ENCODE results near the gene NTN3.
"Not testable (repeated sequence)": the region's sequence is repeated elsewhere in the genome, so short reads cannot be mapped to it uniquely, and the experiment has no call there.

NTN3 gene

GRCh38 chr16:2471016-2471652 lies at the start of gene NTN3:
Gene NTN3, plus strand, starts transcription at chr16:2471297. Its CDS starts 405 bp downstream, at chr16:2471702.
- DNase-seq = peak; percentile 49

GRCh38 chr16:2422123-2422867 lies 48.8 kb upstream of the NTN3 start:
- peak; percentile 23 for DNase-seq

- no peak for DNase-seq
Measured at GRCh38 chr16:2424061-2425007, 46.8 kb upstream of the NTN3 start.

DNA sequence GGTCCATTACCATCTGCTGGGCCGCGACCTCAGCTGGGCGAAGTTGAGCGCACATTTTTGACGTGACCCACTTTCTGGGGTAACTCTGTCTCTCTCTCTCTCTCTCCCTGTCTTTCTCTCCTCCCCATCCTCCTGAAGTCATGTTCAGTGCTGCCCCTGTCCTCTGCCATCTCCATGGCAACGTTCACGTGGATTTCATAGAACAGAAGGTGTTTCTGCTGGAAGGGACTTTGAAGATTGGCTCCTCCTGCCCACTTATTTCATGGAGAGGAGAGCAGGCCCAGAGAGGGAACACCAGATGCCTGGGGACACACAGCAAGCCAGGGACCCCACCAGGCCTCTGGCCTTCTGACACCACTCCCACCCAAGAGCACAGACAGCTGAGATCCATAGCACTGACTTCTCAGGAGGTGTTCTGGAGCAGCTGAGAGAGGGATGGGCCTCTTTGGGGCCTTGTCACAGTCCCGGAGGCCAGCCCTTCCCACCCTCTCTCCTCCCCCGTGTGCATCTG lies 46.0 kb upstream of the NTN3 start:
- no peak for DNase-seq

- no peak for DNase-seq
Measured at GRCh38 chr16:2425825-2426430, 45.2 kb upstream of the NTN3 start.

GRCh38 chr16:2426941-2427361 lies 44.1 kb upstream of the NTN3 start:
- no peak for DNase-seq

GRCh38 chr16:2427526-2427925 lies 43.6 kb upstream of the NTN3 start:
- no peak for DNase-seq

DNA sequence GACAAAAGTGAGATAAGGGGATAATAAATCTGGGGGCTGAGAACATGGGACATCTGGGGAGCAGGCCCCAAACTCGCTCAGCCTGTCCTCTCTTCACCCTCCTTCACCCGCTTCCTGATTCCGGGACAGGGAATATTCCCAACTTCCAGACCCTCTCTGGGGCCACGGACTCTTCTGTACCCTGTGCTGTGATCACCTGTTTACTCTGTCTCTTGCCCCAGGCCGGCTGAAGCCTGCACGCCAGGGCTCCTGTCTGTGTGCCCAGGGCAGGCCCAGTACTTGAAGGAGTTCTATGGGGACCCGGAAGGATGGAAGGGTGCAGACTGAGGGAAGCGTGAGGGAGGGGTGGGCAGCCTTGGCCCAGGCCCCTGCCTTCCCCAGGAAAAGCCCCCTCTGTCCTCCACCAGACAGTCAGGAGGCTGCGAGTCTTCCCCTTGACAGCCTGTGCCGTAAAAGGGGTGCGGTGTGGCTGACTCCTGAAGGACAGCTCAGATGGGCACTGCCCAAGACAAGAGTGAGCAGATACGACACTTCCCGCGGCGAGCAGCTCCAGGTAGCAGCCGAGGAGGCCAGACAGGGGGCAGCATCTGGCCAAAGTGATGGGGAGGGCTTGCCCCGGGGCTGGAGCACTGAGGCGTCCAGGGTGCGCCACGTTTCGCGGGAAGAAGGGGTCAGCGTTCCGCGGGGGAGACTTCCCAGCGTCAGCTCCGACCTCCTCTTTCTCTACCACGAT lies 42.9 kb upstream of the NTN3 start:
- peak; percentile 47 for DNase-seq

DNA sequence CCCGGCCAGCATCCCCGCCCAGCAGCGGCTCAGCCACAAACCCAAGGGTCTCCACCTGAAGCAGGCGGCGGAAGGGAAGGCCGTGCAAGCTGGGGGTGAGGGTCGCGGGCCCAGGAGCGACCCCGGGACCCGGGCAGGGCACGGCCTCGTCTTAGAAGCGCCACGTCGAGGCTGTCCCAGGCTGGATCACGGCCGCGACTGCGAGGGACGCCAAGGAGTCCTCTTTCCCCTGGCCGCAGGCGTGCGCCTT lies 42.4 kb upstream of the NTN3 start:
- DNase-seq = no peak

- DNase-seq = peak; percentile 98
Measured at GRCh38 chr16:2429034-2429770, 41.9 kb upstream of the NTN3 start, which contains the start of gene CCNF. Gene CCNF, plus strand, starts transcription at chr16:2429447. Its CDS starts 35 bp downstream, at chr16:2429482.

- DNase-seq = peak; percentile 77
Measured at GRCh38 chr16:2429771-2430663, 41.1 kb upstream of the NTN3 start.

DNA sequence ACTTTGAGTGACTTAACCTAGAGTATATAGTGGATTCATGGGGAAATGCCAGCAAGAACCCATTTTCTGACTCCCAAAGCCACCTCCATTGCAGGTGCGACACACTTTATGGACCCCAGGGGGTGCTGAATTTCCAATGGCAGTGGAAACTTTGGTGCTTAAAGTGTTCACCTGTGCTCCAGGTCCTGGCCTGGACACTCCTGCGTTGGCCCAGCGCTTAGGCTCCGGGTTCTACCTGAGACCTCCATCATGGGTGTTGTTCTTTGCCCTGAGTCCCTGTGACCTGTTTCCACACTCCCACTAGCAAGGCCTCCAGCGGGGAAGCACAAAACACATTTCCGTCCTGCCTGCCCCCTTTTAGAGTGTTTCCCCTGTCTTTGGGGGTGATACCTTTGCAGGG lies 38.8 kb upstream of the NTN3 start:
- no peak for DNase-seq

DNA sequence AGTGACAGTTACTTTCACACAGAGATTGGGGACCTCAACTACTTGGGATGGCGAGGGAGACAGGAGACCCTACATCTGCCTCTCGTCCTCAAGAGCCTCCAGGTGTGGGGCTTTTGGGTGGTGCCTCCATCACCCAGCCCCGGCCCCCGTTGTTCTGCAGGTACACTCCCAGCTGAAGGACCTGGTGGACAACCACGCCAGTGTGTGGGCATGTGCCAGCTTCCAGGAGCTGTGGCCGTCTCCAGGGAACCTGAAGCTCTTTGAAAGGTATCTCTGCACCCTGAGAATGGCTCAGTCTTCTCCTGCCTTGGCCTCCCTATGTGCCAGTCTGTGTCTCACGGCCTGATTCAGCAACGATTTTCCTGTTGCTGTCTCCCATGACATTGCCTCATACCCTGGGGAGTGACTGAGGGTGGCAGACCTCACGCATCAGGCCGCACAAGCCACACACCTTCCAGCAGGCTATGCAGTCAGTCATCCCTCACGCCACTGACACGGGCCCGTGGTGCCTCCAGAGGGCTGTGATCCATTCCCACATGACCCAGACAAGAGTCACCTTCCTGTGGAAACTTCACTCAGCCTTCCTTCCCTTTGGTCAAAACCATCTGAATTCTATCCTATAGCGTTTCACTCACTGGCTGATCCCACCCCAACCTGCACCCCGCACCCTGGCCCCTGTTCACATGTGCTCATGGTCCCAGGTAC lies 38.1 kb upstream of the NTN3 start:
- no peak for DNase-seq

DNA sequence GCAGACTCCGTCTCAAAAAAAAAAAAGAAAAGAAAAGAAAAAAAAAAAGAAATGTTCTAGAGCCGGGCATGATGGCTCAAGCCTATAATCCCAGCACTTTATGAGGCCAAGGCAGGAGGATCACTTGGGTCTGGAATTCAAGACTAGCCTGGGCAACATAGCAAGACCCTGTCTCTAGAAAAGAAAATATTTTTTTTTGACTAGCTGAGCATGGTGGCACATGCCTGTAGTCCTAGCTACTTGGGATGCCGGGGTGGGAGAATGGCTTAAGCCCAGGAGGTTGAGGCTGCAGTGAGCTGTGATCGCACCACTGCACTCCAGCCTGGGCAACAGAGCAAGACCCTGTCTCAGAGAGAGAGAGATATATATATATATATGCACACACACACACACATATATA lies 35.9 kb upstream of the NTN3 start:
- not testable (repeated sequence) for DNase-seq

GRCh38 chr16:2436110-2436509 lies 35.0 kb upstream of the NTN3 start:
- DNase-seq = no peak

DNA sequence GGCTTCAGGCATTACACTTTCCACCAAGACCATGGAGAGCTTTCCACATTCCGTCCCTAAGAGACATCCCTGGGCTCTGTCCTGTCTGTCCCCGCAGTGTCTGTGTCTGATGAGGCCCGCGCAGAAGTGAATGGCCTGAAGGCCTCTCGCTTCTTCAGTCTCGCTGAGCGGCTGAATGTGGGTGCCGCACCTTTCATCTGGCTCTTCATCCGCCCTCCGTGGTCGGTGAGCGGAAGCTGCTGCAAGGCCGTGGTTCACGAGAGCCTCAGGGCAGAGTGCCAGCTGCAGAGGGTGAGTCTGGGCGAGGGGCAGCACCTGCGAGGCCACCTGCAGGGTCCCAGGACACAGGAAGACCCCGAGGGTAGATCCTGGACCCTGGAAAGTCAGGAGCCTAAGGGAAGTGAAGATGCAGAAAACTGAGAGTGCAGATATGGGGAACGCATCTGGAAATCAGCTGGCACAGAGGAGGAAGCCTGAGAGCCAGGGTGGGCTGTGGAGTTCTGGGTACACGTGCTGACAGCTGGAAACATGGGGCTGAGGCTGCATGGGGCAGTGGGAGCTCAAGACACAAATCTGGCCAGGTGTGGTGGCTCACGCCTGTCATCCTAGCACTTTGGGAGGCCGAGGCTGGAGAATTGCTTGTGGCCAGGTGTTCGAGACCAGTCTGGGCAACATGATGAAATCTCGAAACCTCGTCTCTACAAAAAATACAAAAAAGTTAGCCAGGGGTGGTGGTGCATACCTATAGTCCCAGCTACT lies 33.9 kb upstream of the NTN3 start:
- no peak for DNase-seq

- DNase-seq = no peak
Measured at GRCh38 chr16:2438121-2438520, 33.0 kb upstream of the NTN3 start.

DNA sequence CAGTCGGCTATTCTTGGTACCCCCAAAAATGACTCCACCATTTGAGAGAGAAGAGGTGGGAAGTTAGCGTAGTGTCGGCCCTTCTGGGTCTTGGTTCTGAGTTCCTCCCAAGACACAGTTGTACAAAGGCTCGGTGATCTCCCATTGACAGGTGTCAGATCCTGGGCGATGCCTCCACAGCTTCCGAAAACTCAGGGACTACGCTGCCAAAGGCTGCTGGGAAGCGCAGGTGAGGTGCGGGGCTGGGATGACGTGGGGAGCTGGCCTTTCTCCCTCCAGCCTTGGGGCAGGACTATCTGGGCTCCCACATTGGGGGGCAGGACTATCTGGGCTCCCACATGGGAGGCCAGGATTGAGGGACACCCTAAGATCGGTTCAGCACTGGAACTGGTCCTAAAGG lies 31.5 kb upstream of the NTN3 start:
- no peak for DNase-seq
